Right lung (tissue), 5 donors: Measurements from ENCODE around the gene TRIM65. TPM values are rescaled to one million over a fixed set of nuclear protein-coding genes. Genes with fewer than 3 reads are reported as not detected.

Experiments used
- DNase-seq, 2 donors: peaks; one replicate each; pipeline ENCODE4 v3.0.0-alpha.2; 2013
- polyA plus RNA-seq, 5 donors: library from polyadenylated mRNA; unstranded; fragments of 120-200 nt; gene quantifications; one replicate each; pipeline versions ENCODE4 v1.2.1 to v1.2.3, GENCODE V29; 2013; ENCODE audit warnings: inconsistent platforms in 1 of 5, low replicate concordance in 1 of 5; ENCODE audit not compliant: insufficient read length in 5 of 5, insufficient read depth in 1 of 5

Gene TRIM65
- polyA plus RNA-seq, 5 donors = 12.8 to 26.7 (median 20.8) TPM

DNA sequence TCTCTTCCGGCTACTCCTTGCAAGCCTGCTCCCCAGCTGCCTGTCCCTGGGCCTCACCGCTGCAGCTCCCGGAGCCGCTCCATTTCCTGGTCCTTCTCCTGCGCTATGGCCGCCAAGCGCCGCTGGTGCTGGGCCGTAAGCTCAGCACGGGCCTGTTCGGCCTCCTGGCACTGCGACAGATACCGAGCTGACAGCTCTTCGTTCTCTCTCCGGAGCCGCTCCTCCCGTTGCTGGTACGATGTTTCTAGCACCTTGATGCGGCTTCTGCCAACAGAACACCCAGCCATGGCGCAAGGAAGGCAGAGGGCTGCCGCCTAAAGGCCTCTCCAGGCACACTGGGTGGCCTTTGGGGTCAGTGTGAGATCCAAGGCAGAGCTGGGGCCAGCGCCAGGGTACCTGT, 22.9 kb upstream of the TRIM65 start:
- no peak for DNase-seq

DNA sequence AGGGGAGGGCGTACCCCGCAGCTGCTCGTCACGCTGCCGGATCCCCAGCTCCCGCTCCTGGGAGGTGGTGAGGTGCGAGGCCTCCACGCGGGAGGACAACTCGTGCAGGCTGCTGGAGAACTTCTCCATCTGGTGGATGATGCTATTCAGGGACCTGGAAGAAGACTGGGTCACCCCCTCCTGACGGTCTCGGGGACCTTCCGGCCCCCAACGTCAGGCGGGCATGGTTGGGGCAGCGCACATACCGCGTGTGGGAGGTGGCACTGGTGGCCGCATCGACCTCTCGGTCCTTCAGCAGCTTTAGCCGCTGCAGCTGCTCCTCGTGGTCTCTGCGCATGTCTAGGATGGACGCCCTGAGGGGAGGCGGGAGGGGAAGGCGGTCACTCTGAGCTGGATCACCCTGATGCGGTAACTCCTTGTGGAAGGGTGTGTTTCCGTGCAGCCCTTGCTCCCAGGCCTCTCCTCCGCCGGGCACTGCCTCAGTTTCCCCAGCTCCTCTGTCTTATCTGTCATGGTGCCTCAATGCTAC, 21.2 kb upstream of the TRIM65 start:
- DNase-seq = no peak

DNA sequence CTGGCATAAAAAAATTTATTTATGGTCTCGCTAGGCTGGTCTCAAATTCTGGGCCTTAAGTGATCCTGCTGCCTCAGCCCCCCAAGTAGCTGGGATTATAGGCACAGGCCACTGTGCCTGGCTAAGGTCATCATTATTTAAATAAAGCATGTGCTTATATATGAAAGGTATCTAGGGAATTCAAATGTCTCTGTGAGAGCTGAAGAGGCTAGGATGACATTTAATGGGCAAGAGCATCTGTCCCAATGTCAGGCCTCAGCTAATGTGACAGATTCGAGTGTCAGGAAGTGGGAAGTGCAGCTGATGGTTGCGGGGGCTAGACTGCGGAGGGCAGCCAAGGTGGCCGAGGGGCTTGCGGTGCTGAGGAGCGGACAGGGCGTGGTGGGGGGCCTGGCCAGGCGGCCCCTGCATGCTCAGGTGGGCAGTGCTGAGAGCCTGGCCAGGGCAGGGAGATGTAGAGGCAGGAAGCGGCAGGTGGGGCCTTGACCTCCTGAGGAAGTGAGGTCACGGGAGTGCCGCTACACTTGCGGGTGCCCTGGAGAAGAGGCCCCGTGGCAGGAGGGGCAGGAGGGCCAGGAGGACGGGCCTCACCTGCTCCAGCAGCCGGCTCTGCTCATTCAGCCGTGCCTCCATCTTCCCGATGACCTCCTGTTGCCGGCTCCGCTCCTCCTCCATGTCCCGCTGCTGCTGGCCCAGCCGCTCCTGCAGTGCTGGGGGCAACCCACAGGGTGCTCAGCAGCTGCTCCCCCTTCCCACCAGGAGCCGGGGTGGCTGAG, 20.6 kb upstream of the TRIM65 start:
- DNase-seq = no peak

DNA sequence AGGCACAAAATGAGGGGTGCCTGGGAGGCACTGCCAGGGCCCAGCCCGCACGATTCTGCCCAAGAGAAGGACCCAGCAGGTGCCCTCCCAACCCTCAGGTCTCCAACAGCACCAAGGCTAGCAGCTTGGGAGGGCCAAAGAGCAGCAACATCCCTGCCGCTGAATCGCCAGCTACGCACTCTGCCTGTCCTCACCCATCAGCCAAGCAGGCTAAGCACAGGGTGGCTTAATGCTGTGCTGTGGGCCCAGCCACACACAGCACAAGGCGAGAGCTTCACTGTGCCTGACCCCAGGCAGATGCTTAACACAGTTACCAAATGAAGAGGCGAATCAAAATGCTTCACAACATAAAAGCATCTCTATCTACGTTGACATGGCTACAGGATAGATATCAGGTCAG, 18.5 kb upstream of the TRIM65 start:
- DNase-seq = no peak

DNA sequence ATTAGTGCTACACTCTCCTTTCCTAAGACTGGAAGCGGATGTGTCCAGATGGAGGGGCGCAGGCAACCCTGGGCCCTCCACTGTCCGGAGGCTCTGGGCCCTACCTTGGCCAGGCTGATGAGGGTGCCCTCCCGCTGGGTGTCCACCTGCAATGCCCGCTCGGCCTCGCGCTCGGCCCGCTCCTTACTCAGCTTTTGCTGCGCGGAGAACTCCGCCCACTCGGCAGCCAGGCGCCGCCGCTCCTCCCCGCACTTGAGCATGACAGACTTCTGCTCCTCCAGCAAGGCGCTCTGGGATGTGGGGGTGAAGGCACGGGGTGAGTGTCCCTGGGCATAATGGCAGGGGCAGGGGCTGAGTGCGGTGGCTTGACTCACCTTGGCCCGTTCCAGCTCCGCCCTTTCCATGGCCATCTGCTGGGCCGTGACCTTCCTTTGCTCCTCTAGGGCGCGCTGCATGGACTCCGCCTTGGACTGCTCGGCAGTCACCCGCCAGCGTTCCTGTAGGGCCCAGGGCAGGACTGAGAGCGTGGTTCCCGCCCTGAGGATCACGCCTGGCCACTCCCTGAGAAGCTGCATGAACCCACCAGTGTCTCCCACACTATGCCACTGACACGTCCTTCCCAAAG, 18.0 kb upstream of the TRIM65 start:
- DNase-seq = no peak

DNA sequence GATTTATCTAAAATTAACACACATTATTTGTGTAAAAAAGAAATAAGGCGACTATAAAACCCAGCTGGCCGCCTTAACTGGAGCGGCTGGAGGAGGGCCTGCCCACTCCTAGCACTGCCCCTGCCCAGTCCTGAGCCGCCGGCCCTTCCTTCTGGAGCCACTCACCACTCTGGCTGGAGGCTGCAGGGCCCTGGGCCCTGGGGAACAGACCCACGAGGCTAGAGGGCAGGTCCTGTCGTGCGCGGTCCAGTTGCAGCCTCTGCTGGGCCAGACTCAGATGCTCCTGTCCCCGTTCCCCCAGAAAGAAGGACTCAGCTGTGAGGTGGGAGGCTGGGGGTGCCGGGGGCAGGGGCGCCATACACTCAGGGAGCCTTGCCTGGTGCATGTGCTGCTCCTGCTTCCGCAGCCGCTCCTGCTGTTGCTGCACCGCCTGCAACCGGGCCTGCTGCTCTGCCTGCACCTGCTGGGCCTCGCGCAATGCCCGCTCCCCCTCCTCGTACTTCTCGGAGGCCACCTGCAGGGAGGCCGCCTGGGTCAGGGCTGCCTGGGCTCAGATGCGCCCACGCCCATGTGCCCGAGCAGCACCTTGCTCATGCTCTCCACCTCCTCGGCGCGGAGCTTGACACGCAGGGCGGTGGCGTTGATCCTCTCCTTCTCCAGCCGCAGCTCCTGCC, 16.9 kb upstream of the TRIM65 start:
- DNase-seq = no peak

DNA sequence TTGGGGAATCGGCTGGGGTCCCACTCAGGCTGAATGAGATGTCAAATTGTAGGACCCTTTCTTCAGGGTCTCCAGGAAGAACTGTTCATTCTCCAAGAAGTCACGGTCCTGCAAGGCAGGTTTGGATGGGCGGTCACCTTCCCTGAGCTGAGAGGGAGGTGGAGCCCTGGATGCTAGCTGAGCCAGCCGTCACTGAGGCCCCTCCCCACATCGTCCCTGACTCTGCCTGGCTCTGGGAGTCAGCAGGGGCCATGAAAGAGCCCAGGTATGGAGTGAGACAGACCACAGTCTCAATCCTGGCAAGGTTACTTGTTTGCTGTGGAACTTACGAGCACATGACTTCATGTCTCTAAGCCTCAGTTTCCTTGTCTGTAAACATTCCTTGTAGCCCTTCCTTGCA, 13.9 kb upstream of the TRIM65 start:
- no peak for DNase-seq

DNA sequence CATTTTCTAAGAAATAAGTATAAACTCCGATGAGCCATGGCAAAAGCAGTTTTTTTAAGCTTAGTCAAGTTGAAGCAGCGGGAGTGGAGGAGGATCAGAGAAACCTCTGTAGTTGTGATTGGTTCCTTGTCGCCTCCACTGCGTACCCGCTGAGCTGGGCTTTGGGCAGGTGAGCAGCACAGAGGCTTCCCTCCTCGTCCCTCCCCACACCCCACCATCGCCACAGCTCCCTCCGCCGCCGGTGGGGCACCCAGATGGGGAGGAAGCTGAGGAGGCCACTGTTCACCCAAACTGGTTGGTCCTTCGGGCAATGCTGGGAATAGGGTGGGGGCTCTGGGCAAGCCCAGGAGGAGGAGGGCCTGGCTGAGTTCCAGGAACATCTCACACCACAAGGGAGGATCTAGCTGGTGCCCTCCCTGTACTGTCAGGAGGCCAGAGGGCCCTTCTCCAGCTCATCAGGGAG, 13.1 kb upstream of the TRIM65 start:
- DNase-seq = no peak

DNA sequence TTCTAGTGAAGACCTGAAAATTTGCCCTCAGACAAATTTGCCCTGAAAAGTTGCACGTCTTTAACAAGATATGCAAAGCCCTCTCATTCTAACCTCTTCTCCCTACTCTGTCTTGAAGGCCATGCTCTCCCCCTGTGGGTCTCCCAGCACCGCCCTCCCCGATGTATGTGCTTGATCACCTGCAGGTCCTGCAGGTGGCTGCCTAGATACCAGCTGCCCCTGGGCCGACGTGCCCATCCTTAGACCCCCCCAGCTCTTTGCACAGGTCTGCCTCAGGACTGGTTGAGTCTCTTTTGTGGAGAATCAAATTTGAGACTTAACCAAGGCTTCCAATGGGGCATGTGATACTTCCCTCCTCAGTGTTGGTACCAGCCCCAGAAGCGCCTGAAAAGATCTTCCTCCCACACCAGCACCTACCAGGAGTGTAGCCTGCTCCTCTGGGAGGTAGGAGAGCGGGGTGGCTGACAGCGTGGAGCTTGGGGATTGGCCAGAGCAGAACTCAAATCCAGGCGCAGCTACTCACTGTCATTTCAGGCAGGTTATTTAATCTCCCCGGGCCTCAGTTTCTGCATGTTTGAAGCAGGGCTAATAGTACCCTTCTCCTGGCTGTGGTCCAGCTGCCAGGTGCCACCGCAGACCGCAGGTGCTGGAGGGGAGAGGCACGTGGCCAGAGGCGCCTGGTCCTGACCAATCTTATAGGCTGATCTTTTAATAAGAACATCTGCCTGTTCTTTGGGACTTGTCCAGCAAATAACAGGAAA, 12.5 kb upstream of the TRIM65 start:
- DNase-seq = no peak

DNA sequence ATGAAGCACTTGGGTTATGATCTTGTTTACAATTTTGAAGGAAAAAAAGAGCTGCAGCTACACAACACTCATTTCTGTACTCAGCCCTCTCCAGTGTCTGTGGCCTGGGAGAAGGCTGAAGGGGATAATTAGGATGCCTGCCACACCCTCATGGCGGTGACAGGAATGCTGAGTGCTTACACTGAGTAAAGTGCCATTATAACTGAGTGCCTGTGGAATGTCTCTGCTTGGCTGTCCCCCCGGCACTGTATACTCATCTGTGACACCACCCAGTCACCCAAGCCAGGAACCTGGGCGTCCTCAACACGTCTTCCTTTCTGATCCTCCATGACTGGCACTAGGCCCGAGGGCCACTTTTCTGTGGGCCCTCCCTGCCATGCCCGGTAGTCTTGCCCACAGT, 11.4 kb upstream of the TRIM65 start:
- no peak for DNase-seq

DNA sequence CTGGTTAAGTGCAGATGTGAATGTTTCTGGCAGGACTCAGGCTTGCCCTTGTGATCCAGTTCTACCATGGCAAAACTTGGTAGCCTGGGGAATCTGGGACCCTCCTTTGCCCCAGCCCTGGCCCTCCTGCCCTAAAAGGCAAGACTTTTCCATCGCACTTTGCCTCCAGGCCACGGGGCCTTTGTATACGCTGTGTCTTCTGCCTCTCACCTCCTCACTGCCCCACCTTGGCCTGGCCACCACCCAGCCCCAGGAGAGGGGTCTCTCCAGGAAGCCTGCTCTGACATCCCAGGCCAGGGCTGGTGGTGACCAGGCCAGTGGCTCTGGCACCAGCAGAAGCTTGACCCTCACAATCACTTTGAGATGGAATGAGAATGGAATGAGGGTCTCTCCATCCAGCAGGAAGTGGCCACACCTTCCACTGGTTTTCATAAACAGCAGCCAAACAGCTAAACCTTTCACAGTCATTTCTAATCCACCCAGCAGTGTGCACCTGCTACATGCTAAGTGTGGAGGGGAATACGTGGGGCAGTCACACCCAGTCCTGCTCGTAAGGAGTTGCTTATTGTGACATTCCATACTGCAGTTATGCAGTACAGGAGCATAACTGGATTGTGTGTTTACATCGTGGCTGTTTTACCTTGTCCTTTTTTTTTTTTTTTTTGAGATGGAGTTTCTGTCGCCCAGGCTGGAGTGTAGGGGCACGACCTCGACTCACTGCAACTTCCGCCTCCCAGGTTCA, 9.6 kb upstream of the TRIM65 start:
- no peak for DNase-seq

DNA sequence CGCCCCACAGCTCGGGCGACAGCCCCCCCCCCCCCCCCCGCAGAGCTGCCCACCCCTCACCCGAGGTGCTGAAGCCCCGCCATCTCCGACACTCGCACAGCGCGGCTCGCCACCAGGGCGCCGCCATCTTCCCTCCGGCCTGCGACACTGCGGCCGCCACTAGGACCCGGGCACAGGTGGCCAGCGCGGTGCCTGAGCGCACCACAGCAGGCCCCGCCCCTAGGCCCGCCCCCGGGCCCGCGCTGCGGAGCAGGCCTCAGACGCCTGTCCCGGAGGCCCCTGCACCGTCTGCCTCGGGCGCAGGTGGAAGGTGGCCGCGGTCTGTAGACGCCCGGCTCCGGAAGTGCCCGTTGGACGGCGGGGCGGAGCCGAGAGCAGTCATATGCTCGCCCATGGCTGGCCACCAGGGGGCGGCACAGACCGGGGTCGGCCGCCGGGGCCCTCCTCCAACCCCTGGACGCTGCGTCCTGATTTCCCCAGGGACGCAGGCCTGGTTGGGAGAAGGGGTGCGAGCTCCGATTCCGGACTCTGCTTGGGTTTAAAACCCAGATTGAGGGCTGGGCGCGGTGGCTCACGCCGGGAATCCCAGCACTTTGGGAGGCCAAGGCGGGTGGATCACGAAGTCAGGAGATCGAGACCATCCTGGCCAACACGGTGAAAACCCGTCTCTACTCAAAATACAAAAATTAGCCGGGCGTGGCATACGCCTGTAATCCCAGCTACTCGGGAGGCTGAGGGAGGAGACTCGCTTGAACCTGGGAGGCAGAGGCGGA, 8.2 kb upstream of the TRIM65 start, which contains the start of gene MRPL38:
Gene MRPL38, minus strand, starts transcription at position 136 of the 773 bp plus-strand sequence. Its CDS starts 9 bp downstream, at position 127.
- peak; percentile 92 to 94 for DNase-seq

DNA sequence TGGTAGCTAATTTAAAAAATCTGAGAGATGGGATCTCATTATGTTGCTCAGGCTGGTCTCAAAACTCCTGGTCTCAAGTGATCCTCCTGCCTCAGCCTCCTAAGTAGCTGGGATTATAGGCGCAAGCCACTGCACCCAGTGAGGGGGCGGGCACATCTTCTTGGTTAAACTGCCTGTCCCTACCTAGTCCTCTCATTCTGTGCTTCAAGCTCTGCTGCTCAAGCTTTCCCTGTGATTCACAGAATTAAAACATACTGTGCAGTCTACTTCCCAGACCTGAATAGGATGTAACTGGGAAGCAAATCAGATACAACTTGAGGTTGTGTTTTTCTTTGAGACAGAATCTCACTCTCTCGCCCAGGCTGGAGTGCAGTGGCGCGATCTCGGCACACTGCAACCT, 5.7 kb upstream of the TRIM65 start:
- no peak for DNase-seq

DNA sequence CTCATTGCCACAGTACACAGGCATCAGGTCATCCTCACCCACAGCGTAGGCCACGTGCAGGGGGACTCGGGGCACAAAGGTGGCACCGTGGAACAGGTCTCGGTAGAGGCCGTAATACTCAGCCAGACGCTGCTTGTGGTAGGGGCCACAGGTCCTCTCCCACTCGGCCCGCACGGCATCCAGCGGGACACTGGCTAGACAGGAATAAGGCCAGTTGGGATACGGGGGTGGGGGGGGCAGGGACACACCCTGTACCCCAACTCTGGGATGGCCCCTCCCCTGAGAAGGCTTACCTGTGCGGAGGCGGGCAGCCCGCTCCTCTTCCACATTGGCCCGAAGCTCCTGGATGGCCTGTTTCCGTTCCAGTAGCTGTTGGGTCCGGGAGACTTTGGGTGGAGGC, 5.0 kb upstream of the TRIM65 start:
- no peak for DNase-seq

DNA sequence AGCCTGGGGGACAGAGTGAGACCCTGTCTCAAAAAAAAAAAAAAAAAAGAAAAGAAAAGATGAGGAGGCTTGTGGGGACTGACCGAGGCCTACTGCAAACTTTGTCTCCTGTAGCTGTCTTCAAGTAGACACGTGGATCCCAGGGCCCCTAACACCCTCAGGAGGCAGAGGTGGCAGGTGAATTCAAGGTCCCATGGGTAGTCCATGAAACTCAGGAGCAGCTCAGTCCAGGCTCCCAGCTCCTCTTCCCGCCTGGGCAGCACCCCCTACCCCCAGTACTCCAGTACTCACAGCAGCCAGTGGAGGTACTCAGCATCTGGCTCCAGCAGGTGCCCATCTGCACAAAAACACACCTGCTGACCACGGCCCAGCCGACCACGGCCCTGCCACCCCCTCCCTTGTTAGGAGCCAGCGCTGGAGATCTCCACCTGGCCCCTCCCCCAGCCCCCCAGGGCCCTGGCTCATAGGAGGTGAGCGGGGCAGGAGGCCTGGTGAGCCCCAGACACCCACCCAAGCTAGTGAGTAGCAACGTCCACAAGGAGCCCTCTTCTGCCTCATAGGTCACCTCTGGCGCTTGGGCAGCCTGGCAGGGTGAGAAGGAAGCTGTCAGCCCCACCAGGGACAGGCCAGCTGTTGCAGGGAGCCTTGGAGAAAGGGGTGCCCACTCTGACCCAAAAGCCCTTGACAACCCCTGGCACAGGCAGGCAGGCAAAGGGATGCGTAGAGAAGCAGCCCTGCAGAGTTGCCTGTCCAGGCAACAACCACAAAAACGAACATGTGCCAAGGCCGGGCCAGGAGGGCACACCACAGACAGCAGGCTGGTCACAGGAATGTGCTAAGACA, 4.2 kb upstream of the TRIM65 start:
- DNase-seq = no peak

DNA sequence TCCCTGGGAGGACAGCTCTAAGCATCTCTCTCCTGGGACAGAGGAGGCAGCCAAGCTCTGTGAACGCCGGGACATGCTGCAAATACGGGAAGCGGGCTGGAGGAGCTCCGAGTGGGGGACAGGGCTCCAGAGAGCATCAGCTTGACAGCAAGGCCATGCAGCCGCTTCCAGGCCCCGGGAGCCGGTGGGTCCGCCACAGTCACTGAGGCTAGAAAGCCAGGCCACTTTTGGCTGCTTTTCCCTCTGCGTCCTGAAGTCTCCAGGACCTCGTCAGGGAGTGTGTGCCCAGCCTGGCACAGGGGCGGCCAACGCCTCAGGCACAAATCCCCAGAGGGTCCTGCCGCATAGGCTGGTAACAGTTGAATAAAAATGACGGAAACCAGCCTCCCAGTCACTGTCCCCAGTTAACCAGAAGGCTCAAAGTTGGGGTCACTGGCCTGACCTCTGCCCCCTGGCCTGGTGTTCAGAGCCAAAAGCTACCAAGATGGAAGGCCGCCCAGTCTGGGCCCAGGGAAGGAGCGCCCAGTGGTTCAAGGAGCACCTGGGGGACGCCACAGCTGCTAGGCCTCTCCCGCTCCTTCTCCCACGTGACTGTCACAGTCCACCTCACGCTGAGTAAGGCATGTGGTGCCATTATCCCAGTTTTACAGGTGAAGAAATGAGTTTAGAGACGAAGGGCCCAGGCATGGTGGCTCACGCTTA, 3.2 kb upstream of the TRIM65 start:
- no peak for DNase-seq

DNA sequence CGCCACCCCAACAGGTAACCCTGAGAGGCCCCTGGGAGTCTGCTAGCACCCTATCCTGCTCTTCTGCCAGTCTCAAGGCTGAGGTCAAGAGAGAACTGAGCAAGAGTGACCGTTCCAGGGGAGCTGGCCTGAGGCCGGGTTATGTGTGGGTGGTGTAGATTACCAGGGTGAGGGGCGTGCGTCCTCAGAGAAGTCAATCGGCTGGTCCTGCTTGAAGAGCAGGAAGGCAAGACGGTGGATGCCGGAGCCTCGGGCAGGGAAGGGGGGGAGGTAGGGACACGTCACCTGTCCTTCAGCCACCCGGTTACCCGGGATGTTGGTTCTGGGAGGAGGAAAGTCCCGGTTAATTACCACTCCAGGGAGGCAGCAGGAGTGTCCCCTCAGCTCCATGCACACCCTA, 2.6 kb upstream of the TRIM65 start:
- no peak for DNase-seq

DNA sequence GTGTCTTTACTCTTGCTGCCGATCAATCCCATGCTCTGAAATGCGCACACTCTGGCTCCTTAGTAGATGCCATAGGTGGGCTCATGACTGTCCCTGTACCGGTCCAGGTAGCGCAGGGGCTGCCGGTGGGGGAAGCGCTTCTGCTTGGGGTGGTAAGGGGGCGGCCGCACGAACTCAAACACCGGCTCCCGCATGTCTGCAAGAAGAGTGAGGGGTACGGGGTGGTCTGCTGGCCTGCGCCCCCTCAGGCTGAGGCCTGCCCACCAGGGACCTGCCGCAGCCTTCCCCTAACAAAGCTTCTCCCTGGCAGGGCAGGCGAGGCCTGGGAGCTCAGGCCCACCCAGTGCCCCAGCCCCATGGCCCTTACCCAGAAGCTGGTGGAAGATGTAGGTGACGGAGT, 2.0 kb upstream of the TRIM65 start:
- no peak for DNase-seq

DNA sequence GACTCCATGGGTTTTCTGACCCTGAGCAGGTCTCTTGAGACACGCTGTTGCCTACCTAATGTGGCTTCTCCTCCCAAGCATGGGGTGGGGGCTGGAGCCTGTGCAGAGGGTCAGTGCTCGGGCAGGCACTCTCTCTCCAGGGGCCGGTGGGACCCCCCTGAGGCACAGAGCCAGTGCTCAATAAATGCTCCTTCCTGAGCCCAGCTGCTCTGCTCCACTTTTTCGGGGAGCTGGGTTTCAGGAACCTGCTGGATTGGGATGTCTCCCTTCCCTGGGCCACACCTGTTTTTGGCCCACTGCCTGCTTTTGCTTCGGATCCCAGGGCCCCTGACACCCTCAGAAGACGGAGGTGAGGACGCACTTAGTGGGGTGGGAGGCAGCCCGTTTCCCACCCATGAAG, 1.3 kb upstream of the TRIM65 start:
- no peak for DNase-seq
